Astrocyte of the cerebellum (primary cell): ENCODE results near the gene TOGARAM2.

Source experiments
- DNase-seq: peaks from one replicate; pipeline ENCODE4 v3.0.0-alpha.2; 2011; ENCODE audit warnings: low read depth
- H3K4me3 ChIP-seq: 2 replicates; pipeline ENCODE4 v1.5.1; 2011; ENCODE audit warnings: mild to moderate bottlenecking, low read depth, low read length, moderate library complexity
- in situ Hi-C: cut with HindIII; loops from 2 replicates; pipeline ENCODE4 v1.10.0; 2017; ENCODE audit warnings: low sequenced_read_pairs
- TF ChIP-seq, protein P1 (sequence below): IDR thresholded peaks from 2 replicates; pipeline ENCODE4 v1.5.1; 2012; ENCODE audit warnings: low read length, low read depth, moderate library complexity, mild to moderate bottlenecking; ENCODE audit errors: missing control alignments

TOGARAM2 gene

DNA sequence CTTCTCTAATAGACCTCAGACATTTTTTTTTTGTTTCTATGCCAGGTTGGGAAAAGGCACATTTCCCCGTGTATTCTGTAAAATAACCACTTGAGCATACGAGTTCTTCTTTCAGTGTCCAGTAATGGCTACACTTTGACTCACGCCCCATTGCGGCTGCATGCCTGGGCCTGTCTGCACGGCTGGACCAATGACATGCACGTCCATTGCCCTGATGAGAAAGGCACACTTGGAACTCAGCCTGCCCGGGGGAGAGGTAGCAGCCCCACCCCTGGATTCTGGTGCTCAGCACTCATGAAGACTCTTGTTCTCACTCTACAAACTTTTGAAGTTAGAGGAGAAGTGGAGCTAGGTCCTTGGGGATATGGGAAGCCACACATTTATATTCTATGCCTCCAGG, 87.4 kb downstream of the TOGARAM2 start:
- no peak overlapping the region for H3K4me3 ChIP-seq
- TF ChIP-seq, protein P1, sequence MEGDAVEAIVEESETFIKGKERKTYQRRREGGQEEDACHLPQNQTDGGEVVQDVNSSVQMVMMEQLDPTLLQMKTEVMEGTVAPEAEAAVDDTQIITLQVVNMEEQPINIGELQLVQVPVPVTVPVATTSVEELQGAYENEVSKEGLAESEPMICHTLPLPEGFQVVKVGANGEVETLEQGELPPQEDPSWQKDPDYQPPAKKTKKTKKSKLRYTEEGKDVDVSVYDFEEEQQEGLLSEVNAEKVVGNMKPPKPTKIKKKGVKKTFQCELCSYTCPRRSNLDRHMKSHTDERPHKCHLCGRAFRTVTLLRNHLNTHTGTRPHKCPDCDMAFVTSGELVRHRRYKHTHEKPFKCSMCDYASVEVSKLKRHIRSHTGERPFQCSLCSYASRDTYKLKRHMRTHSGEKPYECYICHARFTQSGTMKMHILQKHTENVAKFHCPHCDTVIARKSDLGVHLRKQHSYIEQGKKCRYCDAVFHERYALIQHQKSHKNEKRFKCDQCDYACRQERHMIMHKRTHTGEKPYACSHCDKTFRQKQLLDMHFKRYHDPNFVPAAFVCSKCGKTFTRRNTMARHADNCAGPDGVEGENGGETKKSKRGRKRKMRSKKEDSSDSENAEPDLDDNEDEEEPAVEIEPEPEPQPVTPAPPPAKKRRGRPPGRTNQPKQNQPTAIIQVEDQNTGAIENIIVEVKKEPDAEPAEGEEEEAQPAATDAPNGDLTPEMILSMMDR: no peak
- in situ Hi-C loops: no loop called here
- DNase-seq: no peak

DNA sequence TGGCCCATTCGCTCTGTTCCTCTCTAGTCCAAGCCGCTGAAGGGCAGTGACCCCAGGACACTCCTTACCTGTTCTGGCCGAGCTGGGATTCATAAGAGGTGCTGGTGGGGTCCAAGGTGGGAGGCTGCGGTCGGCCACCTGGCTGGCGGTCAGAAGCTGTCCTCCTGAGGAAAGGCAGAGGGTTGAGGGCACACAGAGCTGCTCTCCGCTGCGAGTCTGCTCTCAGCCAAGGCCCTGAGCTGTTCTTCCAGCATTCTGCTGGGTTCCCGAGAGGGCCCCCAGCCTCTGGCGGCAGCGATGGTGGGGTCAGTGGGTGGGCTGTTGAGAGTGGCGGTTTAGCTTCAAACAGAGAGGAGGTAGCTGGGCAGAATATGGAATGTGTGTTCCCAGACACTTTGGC, 89.4 kb downstream of the TOGARAM2 start:
- in situ Hi-C loops: no loop called here
- TF ChIP-seq, protein P1: no peak
- no peak overlapping the region for H3K4me3 ChIP-seq
- DNase-seq: no peak

DNA sequence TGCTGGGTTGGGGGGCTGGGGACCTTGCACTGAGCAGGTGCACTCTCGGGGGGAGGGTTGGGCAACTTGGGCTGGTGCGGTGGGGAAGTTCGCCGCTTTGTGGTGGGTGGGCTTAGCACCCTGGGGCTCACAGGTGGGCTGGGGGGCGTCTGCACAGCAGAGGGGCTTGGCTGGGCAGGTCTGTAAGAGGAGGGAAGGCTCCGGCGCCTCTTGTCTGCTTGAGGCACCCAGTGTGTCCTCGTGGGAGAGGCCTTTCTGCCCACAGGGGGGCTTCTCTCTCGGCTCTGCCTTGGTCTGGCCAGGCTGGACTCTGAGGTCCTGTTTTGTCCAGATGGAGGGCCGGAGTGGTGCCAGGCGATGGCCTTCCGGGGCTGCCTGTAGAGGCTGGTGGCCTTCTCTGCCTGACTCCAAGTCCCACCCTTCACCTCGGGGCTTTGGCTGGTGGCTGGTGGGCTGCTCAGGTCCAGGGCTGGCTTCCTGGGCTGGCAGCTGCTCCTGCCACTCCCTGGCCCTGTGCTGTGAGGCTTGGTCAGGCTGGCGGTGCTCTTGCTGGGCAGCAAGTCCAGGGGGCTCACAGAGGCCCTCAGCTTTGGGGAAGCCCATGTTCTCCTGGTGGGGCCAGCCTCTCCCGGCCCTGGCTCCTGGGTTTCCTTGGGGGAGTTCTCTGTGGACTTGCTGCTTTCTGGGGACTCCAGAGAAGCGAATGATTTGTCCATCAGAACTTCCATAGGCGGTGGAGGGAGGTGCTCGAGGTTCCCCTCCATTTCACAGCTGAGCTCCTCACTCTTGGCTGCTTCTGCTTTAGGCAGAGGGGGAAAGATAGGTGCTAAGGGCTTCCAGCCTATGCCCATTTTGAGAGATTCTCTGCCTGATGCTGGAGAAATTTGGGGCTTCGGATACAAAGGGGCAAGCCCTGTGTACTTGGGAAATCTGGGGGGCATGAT, 90.2 kb downstream of the TOGARAM2 start:
- in situ Hi-C loops: no loop called here
- TF ChIP-seq, protein P1: no peak
- DNase-seq: no peak
- H3K4me3 ChIP-seq: no peak overlapping the region

DNA sequence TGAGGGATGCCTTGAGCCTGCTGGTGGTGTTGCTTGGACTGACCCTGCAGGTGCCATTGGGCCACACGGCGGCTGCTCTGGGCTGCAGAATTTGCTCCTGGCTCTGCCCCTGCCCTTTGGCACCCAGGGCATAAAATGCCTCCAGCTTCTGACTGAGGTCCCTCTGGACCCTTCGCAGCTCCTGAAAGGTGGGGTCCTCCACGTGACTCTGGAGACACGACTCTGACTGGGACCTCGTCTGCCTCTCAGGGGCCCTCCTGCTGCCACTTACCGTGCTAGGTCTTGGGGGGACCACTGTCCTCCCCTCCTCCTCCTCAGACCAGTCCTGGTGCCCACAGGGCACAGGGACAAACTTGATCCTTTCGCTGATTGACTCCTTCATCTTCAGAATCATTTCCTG, 91.2 kb downstream of the TOGARAM2 start:
- DNase-seq: no peak

DNA sequence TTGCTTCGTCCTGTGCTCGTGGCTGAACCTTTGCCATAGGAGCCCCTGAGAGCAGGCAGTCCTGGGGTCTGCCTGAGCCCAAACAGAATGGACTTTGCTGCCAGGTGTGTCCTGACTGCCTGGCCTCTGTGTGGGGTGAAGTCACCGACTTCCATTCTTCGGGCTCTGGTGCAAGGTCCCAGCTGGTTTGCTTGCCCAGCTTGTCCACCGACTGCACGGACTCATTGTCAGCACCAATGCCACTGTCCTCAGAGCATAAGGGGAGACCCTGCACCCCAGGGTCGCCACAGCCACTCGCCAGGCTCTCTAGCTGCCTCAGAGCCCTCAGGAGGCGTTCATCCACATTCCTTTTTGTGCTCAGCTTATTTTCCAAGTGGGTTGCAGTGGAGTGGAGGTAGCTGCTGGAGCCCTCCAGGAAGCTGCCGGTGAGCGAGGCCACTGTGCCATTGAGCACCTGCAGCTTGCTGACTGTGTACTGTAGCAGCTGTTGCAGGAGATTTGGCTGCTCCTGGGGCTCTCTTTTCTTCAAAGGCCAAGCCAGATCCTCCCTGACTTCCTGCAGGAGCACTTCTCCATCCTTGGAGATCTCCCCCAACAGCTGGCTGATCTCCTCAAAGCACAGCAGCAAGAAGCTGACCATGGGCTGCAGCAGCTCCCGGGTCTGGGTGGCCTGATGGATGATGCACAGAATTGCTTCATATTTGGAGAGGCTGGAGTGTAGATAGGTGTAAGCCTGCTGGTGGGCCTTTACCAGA, 92.0 kb downstream of the TOGARAM2 start:
- no peak overlapping the region for H3K4me3 ChIP-seq
- in situ Hi-C loops: no loop called here
- TF ChIP-seq, protein P1: no peak
- DNase-seq: no peak

More for the DNA sequence above, 91.2 kb downstream of the TOGARAM2 start:
- TF ChIP-seq, protein P1: no peak
- in situ Hi-C loops: no loop called here
- no peak overlapping the region for H3K4me3 ChIP-seq

DNA sequence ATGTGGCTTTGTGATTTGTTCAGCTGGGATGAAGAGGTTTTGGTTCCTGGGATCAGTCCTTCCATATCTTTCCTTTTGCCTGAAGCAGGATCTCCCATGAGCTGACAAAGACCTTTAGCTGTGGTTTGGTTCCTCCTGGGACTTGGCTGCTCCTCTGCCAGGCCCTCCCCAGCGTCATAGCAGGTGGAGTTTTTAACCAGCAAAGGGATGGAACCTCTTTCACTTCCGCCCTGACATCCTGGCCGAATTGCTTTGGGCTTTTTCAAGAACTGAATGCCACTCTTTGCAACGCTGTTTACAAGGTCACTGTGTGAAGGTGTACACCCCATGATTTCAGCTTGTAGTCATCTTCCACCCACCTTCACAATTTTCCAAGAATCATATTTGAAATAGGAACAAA, 92.8 kb downstream of the TOGARAM2 start:
- in situ Hi-C loops: no loop called here

More for the DNA sequence above, 92.8 kb downstream of the TOGARAM2 start:
- no peak overlapping the region for H3K4me3 ChIP-seq
- TF ChIP-seq, protein P1: no peak
- DNase-seq: no peak
